EL (cell line): ENCODE measurements around the gene FGGY.
"Not testable (repeated sequence)": the region's sequence is repeated elsewhere in the genome, so short reads cannot be mapped to it uniquely, and the experiment has no call there.

ENCODE experiments used
- DNase-seq: peaks from one replicate; pipeline ENCODE4 v3.0.0-alpha.2; 2016

Gene FGGY

DNA sequence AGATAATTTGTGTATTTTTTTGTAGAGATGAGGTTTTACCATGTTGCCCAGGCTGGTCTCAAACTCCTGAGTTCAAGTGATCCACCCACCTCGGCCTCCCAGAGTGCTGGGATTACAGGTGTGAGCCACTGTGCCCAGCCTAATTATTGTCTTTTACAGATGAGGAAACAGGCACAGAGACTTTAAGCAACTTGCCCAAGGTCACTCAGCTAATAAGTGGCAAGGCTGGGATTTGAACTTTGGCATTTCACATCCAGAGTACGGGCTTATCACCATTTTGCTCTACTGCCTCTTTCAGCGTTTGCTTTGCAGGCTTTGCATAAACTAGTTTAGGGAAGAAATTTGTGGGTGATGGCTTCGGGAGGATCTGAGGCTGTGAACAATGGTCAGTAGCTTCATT, 57.3 kb downstream of the FGGY start:
- DNase-seq, result not testable (repeated sequence)

DNA sequence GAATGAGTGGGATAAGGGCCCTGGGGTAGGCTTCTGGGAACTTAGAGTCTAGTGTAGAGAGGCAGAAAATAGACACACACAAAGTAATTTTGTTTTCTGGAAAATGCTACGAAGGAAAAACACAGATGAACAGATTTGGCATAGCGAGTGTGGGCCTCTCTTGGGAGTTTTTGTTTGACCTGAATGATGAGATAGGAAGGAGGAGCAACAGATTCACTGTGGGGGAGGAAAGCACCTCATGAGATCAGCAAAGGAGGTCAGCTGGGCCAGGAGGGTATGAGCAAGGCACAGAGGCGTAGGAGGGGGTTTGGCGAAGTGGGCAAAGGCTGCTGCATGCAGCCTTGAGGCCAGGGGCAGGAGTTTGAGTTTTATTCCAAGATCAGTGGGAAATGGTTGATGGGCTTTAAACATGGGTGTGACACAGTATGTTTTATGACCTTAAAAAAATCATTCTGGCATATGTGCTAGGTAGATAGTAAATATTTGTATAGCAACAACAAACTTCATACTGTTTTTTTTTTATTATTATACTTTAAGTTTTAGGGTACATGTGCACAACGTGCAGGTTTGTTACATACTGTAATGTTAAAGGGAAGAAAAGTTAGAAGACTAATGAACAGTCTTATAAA, 57.9 kb downstream of the FGGY start:
- no peak for DNase-seq

DNA sequence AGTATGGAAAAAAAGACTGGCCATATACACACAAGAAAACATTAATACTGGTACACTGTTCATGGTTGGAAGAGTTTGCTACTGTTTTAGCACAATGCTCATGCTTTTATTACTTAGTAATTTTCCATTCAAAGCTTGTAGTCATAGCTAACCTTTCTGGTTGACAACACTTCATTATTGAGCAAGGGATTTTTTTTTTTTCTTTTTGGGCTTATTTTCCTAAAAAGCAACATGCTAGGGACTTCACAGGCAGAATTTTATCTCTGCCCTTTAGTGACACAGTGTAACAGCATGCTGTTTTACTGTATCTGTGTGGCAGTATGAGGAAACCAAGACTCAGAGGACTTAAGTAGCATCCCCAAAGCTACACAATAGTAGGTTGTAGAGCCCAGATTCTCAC, 58.5 kb downstream of the FGGY start:
- DNase-seq, result no peak

- DNase-seq, result no peak
Observed at GRCh38 chr1:59356627-59357026, 59.7 kb downstream of the FGGY start.

DNA sequence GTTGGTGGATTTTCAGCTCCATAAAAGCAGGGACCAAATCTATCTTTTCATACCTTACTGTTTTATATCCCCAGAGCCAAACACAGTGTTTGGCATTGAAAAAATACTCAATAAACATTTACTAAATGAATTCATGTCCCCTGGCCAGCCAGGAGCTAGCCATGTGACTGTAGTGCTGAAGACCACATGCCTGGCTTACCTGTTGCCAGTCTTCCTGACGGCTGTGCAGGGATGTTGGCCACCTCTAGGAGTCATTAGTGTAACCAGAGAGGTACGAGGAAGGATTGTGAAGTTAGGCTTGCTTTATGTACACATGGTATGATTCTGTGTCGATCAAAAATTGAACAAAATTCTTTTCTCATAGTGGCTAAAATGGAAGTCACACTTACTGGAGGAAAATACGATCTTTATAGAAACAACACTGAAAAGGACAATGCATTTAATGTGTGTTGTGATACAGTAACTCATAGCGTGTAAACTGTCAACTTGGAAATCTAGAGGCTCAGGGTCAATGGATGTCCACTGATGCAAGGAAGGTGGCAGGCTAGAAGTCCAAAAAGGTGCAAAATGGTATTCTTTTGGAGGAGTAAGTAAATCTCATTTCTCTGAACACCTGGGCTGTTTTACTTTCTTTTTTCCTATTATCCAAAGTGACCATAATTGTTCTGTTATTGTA, 60.9 kb downstream of the FGGY start:
- no peak for DNase-seq

DNA sequence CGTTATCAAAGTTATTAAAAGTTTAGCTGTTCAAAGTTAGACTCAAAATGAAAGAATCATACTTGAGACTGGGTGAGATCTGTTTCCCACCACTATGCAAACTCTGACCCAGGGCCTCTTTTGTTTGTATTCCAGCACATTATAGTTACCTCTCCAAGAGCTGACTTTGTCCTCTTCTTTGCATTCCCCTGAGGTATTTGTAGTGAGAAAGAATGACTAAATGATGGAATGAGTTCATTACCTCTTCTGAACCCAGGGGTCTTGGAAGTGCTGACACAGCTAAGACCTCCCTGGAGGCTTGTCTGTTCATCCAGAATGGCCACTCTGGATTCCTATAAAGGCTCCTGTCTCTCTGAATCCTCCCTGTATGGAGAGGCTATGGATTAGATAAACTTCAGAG, 62.4 kb downstream of the FGGY start:
- DNase-seq, result no peak

GRCh38 chr1:59360170-59360569, 63.3 kb downstream of the FGGY start:
- peak; percentile 82 for DNase-seq

- no peak for DNase-seq
Observed at GRCh38 chr1:59360729-59361128, 63.8 kb downstream of the FGGY start.

DNA sequence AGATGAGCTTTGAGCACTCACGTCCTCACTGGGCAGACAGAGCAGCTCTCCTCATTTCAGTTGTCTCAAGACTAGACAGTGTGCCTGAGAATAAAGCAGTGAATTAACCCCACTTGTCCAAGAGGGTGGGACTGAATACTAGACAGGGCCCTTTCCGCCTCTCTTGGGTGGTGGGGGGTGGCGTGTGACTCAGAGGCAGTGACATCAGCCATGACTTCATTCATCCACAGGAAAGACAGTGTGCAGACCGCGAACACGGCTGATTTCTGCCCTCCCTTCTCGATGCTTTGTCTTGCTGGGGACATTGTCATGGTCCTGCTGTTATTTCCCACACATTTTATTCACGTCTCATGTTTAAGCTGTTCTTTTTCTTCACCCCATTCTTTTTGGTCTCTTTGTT, 64.9 kb downstream of the FGGY start:
- no peak for DNase-seq

- no peak for DNase-seq
Observed at GRCh38 chr1:59364037-59364436, 67.1 kb downstream of the FGGY start.

DNA sequence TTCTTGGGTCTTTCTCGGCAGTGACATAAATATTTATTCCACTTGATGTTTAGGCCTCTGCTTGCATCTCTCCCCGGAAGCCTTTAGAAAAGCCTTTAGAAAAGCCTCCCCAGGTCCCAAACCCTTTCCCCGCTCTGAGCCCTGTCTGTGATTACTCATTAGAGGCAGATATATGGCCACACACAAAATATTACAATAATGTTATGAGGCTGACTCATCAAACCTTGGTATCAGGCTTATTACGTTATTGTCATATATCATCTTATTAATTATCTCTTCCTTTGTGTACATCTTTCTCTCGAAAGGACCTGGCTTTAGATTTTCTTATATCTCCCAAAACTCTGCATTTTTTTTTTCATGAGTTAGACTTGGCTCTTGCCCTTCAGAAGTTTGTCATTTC, 69.5 kb downstream of the FGGY start:
- peak; percentile 73 for DNase-seq

- DNase-seq, result peak; percentile 86
Observed at GRCh38 chr1:59367301-59368007, 70.6 kb downstream of the FGGY start.

- DNase-seq, result no peak
Observed at GRCh38 chr1:59368008-59368670, 71.2 kb downstream of the FGGY start.

GRCh38 chr1:59375321-59376220, 78.7 kb downstream of the FGGY start:
- DNase-seq, result peak; percentile 99

- no peak for DNase-seq
Observed at GRCh38 chr1:59377350-59377904, 80.5 kb downstream of the FGGY start.

- no peak for DNase-seq
Observed at GRCh38 chr1:59378621-59379370, 81.9 kb downstream of the FGGY start.

DNA sequence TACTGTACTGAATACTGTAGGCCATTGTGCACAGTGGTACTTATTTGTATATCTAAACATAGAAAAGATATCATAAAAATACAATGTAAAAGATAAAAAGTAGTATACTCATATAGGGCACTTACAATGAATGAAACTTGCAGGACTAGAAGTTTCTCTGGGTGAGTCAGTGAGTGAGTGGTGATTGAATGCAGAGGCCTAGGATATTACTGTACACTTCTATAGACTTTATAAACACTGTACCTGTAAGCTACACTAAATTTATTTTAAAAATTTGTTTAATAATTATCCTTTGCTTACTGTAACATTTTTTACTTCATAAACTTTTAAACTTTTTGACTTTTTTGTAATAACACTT, 82.5 kb downstream of the FGGY start:
- DNase-seq, result no peak

DNA sequence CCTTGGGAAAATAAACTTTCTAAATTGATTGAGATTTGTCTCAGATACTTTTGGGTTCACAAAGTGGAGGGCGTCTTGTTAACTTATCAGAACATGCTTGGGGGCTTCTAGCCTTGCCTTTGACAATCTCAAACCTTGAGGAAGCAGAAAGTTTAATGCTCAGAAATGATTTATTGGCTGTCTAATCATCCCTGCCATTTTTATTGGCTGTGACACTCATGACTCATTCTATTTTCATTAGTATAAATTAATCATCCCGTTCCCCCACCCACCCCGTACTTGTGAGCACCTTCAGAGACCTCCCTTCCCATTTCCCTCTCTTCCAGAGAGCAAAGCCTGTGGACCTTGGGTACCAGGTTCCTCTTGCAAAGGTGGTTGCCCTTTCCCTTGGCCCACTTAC, 87.1 kb downstream of the FGGY start:
- DNase-seq, result peak; percentile 29

DNA sequence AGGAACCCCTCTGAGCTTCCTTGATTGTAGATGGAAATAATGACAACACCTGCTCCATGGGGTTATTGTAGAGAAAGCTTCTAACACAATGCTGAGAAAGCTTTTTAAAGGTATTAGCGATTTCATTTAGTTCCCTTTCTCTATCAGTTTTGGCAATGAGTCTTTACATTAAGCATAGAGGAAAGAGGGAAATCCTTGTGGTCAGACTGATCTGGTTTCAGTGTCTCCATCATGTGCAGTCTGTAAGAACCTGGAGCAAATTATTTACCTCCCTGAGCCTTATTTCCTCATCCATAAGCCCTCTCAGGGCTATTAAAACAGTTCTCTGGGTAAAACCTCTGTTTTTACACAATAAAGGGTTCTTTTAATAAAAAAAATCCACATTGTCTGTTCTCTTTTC, 87.5 kb downstream of the FGGY start:
- DNase-seq, result no peak

GRCh38 chr1:59388191-59388590, 91.3 kb downstream of the FGGY start:
- DNase-seq, result no peak

GRCh38 chr1:59389847-59390246, 93.0 kb downstream of the FGGY start:
- no peak for DNase-seq

DNA sequence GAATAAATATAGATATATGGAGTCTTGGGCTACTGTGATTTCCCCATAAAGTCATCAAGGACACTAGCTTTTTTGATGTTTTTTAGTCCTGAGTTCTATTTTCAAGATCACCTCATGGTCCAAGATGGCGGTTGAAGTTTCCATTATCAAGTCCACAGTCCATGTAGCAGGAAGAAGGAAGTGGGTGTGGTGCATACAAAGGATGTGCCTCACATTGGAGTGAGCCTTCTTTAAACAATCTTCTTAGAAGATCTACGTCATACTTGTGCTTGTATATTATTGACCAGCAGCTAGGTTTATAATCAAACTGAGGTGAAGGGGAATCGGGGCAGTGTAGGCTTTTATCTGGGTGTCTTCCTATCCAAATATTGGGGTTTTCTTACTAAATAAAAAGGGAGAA, 93.4 kb downstream of the FGGY start:
- DNase-seq, result no peak
